ENCODE measurements around the gene CTXND2. TPM values are rescaled to one million over a fixed set of nuclear protein-coding genes. Genes with fewer than 3 reads are reported as not detected.
"Not testable (repeated sequence)": the region's sequence is repeated elsewhere in the genome, so short reads cannot be mapped to it uniquely, and the experiment has no call there.

Gene CTXND2
- total RNA-seq, 4 donors from 2014 or later: not detected

DNA sequence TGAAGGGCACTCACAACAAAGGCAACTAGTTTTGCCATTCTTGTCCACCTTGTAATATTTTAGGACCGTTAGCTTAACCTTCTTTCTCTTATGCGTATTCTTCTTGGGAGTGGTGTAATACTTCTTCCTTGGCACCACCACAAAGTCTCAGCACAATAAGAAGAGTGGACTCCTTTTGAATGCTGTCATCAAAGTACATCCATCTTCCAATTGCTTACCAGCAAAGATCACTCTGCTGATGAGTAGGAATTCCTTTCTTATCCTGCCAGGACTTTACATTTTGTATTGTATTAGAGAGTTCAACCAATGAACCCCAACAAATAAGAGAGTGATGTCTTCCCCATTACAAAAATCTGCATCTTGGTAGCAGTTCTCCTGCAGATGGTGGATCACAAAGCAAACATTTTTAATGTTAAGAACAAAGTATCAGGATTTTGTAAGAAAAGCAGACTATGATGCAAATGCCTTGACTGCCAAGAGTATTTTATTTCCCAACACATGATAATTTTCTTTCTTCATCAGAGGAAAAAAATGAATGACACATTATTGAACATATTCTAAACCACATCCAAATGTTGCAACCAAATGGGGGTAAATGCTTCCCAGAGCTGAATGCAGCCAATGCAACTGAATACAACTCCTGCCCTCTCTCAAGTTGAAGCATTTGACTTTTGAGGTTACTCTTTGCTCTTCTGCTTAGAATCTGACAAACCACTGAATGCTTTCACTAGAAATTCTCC, 5.4 kb upstream of the CTXND2 start:
- H3K36me3 ChIP-seq: no peaks in the 10 kb centered on the region
- TF ChIP-seq POLR2A (IDR thresholded peaks at IDR 0.05): no peak
- TF ChIP-seq, protein P1, sequence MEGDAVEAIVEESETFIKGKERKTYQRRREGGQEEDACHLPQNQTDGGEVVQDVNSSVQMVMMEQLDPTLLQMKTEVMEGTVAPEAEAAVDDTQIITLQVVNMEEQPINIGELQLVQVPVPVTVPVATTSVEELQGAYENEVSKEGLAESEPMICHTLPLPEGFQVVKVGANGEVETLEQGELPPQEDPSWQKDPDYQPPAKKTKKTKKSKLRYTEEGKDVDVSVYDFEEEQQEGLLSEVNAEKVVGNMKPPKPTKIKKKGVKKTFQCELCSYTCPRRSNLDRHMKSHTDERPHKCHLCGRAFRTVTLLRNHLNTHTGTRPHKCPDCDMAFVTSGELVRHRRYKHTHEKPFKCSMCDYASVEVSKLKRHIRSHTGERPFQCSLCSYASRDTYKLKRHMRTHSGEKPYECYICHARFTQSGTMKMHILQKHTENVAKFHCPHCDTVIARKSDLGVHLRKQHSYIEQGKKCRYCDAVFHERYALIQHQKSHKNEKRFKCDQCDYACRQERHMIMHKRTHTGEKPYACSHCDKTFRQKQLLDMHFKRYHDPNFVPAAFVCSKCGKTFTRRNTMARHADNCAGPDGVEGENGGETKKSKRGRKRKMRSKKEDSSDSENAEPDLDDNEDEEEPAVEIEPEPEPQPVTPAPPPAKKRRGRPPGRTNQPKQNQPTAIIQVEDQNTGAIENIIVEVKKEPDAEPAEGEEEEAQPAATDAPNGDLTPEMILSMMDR (IDR thresholded peaks at IDR 0.05): no peak
- no peak overlapping the region for H3K4me3 ChIP-seq
- no peaks in the 10 kb centered on the region for H3K4me1 ChIP-seq
- H3K27ac ChIP-seq: peak overlapping the region in 3 of 4 donors; percentile 12 to 65 (median 16)
- no peak for DNase-seq
- H3K9me3 ChIP-seq: no peaks in the 10 kb centered on the region
- no peaks in the 10 kb centered on the region for H3K27me3 ChIP-seq

GRCh38 chr1:150883121-150883520, 3.8 kb upstream of the CTXND2 start:
- H3K4me1 ChIP-seq, DNase-seq, H3K4me3 ChIP-seq, H3K27me3 ChIP-seq, H3K27ac ChIP-seq, H3K9me3 ChIP-seq, H3K36me3 ChIP-seq: not testable (repeated sequence)

DNA sequence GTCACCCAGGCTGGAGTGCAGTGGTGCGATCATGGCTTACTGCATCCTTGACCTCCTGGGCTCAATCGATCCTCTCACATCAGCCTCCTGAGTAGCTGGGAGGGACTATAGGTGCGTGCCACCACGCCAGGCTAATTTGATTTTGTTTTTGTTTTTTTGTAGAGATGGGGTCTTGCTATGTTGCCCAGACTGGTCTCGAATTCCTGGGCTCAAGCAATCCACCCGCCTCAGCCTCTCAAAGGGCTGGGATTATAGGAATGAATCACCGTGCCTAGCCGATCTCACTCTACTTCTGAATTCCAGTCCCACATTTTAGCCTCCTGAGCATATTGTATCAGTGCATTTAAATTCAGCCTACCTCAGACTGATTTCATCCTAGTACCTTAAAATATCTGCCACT, 1.8 kb downstream of the CTXND2 start:
- Histone ChIP-seq H3K9me3 (no peaks in the 10 kb centered on the region), H3K4me1 (no peaks in the 10 kb centered on the region), H3K4me3 (no peak overlapping the region), H3K36me3 (no peaks in the 10 kb centered on the region), H3K27me3 (no peaks in the 10 kb centered on the region), H3K27ac (no peak overlapping the region)
- TF ChIP-seq POLR2A (IDR thresholded peaks at IDR 0.05): no peak
- TF ChIP-seq, protein P1 (IDR thresholded peaks at IDR 0.05): no peak
- no peak for DNase-seq

DNA sequence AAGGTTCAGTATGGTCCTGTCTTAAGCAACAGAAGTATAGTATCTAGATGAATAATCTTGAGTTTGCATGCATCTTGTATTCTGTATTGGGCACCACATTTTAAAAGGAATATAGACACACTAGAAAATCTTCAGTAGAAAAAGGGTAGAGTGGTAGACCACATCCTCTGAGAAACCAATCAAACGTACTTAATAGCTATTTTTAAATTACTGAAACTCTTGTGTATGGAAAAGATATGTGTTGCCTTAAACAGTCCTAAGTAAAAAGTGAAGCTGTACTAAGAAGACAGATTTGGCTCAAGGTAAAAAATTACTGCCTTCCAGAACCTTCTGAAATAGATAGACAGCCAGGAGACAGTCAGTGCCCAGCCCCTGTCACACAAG, 3.1 kb downstream of the CTXND2 start:
- no peaks in the 10 kb centered on the region for H3K9me3 ChIP-seq
- no peak for DNase-seq

DNA sequence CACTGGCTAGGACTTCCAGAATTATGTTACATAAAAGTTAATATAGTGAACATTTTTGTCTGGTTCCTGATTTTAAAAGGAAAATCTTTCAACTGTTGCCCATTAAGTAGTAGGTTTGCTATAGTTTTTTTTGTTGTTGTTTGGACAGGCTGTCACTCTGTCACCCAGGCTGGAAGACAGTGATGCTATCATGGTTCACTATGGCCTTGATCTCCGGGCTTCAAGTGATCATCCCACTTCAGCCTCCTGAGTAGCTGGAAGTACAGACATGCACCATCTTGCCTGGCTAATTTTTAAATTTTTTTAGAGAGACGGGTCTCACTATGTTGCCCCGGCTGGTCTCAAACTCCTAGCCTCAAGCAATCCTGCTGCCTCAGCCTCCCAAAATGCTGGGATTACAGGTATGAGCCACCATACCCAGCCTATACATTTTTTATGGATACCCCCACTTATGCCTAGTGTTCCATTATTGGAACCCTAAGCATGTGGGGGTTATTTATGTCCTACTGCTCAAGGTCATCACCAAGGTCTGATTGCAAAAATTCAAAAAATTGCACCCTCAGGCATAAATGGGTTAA, 6.5 kb downstream of the CTXND2 start:
- H3K9me3 ChIP-seq: no peaks in the 10 kb centered on the region
- no peaks in the 10 kb centered on the region for H3K36me3 ChIP-seq
- no peaks in the 10 kb centered on the region for H3K27me3 ChIP-seq
- no peaks in the 10 kb centered on the region for H3K4me1 ChIP-seq
- no peak for DNase-seq
- no peak overlapping the region for H3K4me3 ChIP-seq
- no peak for TF ChIP-seq POLR2A (IDR thresholded peaks at IDR 0.05)
- TF ChIP-seq, protein P1 (IDR thresholded peaks at IDR 0.05): no peak
- H3K27ac ChIP-seq: no peak overlapping the region

More for the DNA sequence above, 3.1 kb downstream of the CTXND2 start:
- TF ChIP-seq POLR2A (IDR thresholded peaks at IDR 0.05): no peak
- TF ChIP-seq, protein P1 (IDR thresholded peaks at IDR 0.05): no peak
- H3K36me3 ChIP-seq: no peaks in the 10 kb centered on the region
- H3K27me3 ChIP-seq: no peaks in the 10 kb centered on the region
- H3K27ac ChIP-seq: no peak overlapping the region
- H3K4me1 ChIP-seq: no peaks in the 10 kb centered on the region
- H3K4me3 ChIP-seq: no peak overlapping the region

DNA sequence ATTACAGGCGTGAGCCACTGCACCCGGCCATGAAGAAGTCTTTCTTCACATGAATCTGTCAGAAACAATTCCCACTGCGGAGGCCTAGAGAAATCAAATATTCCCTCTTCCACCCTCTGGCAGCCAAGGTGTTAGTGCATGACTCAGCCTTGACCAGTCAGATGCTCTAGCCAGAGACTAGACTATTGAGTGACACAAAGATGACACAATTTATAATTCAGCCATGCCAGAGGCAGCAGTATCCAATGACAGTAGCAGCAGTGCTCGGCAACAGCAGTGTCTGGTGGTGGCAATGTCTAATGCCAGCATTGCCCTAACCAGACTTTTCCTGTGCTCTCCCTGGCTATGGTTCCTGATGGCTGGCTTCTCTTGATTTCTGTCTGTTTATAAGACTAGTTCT, 8.7 kb downstream of the CTXND2 start:
- Histone ChIP-seq H3K36me3 (no peaks in the 10 kb centered on the region), H3K4me3 (no peak overlapping the region), H3K4me1 (no peaks in the 10 kb centered on the region), H3K27ac (no peak overlapping the region), H3K9me3 (no peaks in the 10 kb centered on the region), H3K27me3 (no peaks in the 10 kb centered on the region)
- no peak for DNase-seq
- TF ChIP-seq, protein P1 (IDR thresholded peaks at IDR 0.05): no peak
- TF ChIP-seq POLR2A (IDR thresholded peaks at IDR 0.05): no peak

DNA sequence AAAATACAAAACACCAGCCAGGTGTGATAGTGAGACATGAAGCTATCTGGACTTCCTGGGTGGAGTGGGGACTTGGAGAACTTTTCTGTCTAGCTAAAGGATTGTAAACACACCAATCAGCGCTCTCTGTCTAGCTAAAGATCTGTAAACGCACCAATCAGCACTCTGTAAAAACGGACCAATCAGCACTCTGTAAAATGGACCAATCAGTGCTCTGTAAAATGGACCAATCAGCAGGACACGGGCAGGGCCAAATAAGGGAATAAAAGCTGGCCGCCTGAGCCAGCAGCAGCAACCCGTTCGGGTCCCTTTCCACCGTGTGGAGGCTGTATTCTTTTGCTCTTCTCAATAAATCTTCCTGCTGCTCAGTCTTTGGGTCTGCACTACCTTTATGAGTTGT, 12.9 kb downstream of the CTXND2 start:
- not testable (repeated sequence) for H3K27me3 ChIP-seq, H3K36me3 ChIP-seq, H3K4me1 ChIP-seq, H3K4me3 ChIP-seq, H3K27ac ChIP-seq, H3K9me3 ChIP-seq, DNase-seq
